NK-92 (cell line): ENCODE measurements around the gene CLEC14A.

Experiments used
- DNase-seq: peaks from one replicate; lab custom pipeline; 2025; ENCODE audit not compliant: unreplicated experiment; lab: John Stamatoyannopoulos, UW

CLEC14A gene

DNA sequence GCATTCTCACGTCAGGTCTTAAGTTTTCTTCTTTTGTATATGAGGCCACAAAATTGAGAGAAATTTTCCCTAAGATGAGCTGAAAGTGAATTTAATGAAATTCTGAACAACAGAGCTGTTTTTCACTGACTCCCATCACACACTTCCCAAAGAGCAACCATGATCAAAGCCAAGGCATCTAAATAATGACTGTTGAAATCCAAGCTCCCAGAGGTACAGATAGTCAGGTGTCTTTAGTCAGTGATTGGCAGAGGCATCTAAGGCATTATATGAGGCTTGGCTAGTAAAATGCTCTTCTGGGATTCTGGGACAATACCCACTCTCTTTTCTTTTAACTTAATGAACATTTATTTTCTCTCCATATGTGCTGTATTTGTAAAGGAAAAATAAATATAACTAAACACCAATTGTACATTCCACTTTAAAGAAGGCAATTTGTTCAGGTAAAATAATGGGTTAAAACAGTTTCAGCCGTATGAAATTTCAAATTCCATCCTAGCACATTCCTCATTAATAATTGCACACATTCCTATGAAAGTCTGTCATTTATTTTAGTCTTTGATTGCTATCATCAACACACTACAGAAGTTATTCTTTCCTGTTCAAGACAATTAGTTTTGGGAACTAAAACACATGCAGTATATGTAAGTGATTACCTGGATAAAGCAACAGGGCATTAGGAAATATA, 49.1 kb downstream of the CLEC14A start:
- DNase-seq: no peak

DNA sequence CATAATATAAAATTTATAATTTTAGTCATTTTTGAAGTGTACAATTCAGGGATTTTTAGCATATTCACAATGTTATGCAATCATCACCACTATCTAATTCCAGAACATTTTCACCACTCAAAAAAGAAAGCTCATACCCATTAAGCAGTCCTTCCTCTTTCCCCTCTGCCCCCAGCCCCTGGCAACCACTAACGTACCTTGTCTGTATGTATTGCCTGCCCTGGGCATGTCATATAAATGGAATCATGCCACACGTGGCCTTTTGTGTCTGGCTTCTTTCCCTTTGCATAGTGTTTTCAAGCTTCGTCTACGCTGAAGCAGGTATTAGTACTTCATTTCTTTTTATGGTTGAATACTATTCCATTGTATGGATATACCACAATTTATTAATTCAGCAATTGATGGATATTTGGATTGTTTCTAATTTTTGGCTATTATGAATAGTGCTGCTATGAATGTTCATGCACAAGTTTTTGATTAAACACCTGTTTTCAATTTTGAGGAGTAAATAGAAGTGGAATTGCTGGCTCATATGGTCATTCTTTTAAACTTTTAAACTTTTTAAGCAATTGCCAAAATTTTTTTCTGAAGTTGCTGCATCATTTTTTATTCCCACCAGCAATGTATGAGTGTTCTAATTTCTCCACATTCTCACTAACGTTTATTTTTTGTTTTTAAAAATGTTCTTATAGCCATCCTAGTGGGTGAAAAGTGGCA, 49.8 kb downstream of the CLEC14A start:
- DNase-seq: no peak

DNA sequence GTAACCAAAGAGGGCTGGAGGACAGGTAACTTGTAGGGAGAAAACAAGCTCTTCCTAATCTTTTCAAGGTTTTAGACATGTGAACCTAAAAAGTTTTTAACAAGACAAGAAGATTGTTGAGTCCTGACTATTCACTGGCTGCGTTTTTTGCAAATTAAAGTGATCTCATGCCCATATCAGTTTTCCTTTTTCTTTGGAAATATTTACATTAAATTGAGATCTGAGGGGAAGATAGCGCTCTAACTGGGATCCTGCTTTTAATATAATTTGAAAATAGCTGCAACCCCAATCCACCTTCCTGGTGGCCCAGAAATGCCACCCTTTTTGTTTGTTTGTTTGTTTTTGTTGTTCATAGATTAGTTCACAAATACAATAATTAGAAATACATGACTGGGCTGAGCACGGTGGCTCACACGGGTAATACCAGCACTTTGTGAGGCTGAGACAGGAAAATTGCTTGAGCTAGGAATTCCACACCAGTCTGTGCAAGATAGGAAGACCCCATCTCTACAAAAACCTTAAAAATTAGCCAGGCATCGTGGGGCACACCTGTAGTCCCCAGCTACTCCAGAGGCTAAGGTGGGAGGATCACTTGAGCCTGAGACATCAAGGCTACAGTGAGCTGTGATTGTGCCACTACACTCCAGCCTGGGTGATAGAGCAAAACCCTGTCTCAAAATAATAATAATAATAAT, 50.6 kb downstream of the CLEC14A start:
- DNase-seq: no peak

DNA sequence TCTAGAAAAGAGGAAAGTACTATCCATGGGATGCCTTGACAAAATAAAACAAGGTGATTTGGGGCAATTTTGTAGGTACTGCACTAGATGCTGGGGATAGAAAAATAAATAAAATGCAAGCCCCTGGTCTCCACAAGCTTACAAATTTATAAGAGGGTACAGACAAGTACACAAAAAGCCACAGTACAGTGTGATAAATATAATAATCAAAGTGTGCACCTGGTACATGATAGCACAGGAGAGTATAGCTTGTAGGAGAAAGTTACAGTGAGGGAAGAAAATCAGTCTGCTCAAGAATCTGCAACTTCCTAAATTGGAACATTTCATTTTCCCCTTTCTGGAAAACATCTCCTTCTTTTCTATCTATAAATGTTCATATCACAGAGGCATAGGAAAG, 51.2 kb downstream of the CLEC14A start:
- DNase-seq: no peak
